DMS 273 (cell line): ENCODE data around the gene FGF16.
"Not testable (repeated sequence)": the region's sequence is repeated elsewhere in the genome, so short reads cannot be mapped to it uniquely, and the experiment has no call there.

Source experiments
- DNase-seq: peaks from one replicate; lab custom pipeline; 2025; ENCODE audit not compliant: unreplicated experiment; lab: John Stamatoyannopoulos, UW

Gene FGF16

DNA sequence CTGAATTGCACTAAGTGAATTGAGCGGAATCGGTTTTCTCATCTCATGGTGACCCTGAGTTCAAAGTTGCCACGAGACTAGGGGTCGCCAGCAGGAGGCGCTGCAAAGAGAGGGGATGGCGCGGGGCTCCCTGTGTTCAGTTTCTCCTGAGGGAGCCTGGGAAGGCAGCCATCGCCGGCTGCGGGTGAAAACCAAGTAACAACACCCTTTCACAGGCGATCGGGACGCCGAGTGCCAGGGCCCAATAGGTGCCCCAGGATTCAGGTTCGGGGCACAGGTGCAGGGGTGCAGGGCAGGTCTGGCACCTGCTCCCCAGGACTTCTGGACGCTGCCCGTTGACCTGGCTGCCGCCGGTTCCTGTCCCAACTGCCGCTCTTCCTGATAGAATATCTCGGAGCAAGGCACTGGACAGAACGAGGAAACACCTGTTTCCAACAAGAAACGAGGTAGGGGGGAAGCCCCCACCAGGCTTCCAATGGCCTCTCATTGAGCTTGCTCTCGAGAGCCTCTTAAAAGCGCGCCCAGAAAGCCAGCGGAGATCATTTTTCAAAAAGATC, 1.1 kb upstream of the FGF16 start:
- peak; percentile 27 for DNase-seq

GRCh38 chrX:77447653-77448569, 722 bp downstream of the FGF16 start:
- no peak for DNase-seq

DNA sequence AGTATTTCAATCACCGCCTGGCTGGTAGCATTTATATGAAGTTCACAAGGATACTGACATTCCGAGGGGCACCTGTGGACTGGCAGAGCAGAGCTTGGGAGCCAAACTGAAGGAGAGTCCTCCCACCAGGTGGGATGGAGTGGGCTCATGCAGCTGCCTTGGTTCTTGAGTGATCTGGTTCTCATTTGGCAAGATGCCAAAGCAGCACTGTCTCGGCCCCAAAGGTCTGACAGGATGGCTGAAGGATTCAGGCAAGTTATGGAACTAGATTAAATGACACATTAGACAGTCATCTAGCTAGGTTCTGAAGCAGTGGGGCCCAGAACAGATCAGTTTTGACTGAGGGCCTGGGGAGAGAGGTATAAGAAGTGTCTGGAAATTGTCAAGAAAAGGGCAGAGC, 3.2 kb downstream of the FGF16 start:
- DNase-seq = no peak

- no peak for DNase-seq
These were observed 3.8 kb downstream of the FGF16 start for GRCh38 chrX:77450996-77451395.

DNA sequence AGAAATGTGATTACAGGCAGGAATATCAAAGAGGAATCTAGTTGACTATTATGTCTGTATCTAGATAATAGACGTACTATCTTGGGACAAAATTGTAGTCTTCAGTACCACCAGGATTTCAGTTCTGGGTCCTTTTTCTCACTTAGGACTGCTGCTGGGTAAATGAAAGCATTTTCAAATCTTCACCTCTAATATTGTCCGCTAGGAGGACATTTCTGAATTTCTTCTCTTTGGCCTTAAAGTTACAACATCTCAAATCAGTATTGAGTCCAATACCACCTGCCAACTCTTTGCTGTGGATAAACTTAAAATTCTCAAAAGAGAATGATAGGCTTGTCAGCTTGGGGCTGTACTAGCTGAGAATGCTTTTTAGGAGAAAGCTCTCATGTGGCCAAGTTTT, 6.0 kb downstream of the FGF16 start:
- no peak for DNase-seq

GRCh38 chrX:77455437-77455836, 8.2 kb downstream of the FGF16 start:
- no peak for DNase-seq

GRCh38 chrX:77484045-77484444, 36.9 kb downstream of the FGF16 start:
- DNase-seq = no peak

DNA sequence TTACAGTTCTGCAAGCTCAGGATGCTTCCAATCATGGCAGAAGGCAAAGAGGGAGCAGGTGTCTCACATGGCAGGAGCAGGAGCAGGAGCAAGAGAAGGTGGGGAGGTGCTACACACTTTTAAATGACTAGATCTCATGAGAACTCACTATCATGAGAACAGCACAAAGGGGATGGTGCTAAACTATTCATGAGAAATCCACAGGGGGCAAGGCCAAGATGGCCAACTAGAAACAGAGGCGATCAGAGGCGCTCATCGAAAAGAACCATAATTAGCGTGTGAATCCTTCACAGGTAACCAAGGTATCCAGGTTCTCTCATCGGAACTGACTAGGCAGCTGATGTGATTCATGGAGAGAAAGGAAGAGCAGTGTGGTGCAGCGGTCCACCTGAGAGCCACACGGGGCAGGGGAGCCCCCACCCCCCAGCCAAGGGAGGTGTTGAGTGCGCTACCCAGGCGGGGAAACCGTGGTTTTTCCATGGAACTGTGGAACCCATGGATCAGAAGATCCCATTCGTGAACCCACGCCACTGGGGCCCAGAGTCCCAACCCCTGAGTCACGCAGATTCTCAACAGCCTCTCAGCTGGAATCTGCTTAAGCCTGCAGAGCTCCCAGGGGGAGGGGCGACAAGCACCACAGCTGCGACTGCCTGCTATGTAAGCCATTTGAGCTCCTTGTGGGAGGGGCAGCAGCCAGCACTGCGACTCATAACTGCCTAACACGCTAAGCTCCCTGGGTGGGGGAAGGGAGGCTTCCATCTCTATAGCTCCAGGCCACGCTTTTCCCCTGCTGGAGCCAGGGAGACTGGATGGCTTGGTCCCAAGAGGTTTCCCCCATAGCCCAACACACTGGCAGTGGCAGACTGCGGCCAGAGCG, 46.7 kb downstream of the FGF16 start:
- DNase-seq = peak; percentile 23

DNA sequence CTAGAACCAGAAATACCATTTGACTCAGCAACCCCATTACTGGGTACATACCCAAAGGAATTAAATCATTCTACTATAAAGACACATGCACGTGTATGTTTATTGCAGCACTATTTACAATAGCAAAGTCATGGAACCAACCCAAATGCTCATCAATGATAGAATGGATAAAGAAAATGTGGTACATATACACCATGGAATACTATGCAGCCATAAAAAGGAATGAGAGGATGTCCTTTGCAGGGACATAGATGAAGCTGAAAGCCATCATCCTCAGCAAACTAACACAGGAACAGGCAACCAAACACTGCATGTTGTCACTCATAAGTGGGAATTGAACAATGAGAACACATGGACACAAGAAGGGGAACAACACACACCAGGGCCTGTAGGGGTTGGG, 53.0 kb downstream of the FGF16 start:
- not testable (repeated sequence) for DNase-seq

DNA sequence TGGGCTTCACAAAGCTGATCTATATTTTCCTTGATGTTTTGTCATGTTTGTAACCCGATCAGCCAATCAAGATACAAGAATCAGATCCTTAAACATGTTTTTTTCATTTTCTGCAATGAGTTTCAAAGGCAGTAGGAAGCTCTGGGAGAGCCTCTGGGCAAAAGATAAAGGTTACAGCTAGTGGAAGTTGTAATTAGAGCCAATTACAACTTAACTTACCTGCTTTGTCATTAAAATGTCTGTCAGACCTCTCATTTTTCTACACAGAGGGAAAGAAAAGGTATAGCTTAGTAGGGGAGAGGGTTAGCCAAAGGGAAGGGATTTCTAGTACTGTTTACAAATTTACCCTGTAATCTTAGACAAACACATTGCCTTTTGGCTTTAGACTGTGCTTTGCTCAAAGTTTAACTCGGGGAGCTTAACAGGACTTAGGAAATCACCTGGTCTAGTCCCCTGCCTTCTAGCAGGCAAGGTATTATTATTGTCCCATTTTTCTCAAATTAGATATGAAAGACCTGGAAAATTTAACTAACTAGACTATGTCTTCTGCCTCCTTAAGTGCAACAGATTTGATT, 55.8 kb downstream of the FGF16 start:
- no peak for DNase-seq

GRCh38 chrX:77505227-77505626, 58.0 kb downstream of the FGF16 start:
- DNase-seq = no peak
